ENCODE results near the gene KDM1A. TPM values are rescaled to one million over a fixed set of nuclear protein-coding genes. Genes with fewer than 3 reads are reported as not detected.
A peak's percentile ranks its signal among the peaks of the same experiment; 100 is the strongest.

KDM1A gene
- total RNA-seq, 1 experiment from 2014 or later: 204 TPM

DNA sequence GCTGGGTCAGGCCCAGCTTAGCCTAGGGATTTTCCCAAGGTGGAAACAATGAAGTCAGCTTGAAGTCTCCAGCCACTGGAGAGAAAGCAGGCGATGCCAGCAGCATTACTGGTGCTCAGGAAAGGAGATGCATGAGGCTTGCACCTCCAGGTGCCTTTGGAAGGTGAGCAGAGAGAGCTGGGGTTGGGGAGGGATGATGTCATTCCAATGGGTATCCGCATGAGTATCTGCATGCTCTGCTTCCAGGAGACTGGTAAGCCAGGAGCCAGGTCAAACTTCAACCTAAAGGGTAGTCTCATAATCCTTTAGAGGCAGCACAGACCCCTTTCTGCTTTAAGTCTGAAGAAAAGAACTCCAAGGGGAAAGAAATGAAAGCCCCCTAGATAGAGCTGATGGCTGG is 68.8 kb downstream of the KDM1A start:
- no peak for DNase-seq
- Mint-ChIP-seq H3K27ac (peak overlapping the region in 1 of 3 experiments; percentile 69; a peak in 2 of 7 replicates), H3K4me3 (no peak overlapping the region), H3K36me3 (ENCODE audit: insufficient read depth in 1 of 3, low read depth in 3 of 3) (peaks cover 18 to 89% (median 74%) of the 10 kb centered on the region in 3 experiments), H3K9me3 (no peaks in the 10 kb centered on the region), H3K27me3 (ENCODE audit: low read depth) (no peaks in the 10 kb centered on the region; the same call in 1 of the 2 replicates), H3K4me1 (no peaks in the 10 kb centered on the region)
- Histone ChIP-seq H3K23ac (ENCODE audit: insufficient read length, low read depth, low read length) (no peak overlapping the region), H3K27me3 (ENCODE audit: insufficient read depth, low read length) (no peaks in the 10 kb centered on the region), H4K5ac (ENCODE audit: insufficient read length, low read depth, low read length) (no peak overlapping the region), H3K4ac (ENCODE audit: low read depth, low read length) (no peak overlapping the region), H2BK20ac (ENCODE audit: low read depth, low read length, poor library complexity, severe bottlenecking) (no peak overlapping the region), H3K4me1 (ENCODE audit: insufficient read depth, low read length) (no peaks in the 10 kb centered on the region), H2AK5ac (ENCODE audit: insufficient read length, low read length) (no peak overlapping the region), H3T11ph (ENCODE audit: low read length) (no peak overlapping the region), H2BK120ac (ENCODE audit: low read depth, low read length, poor library complexity, severe bottlenecking) (no peak overlapping the region), H3K18ac (ENCODE audit: insufficient read length, low read depth, low read length) (no peak overlapping the region), H2BK5ac (ENCODE audit: insufficient read length, low read length) (no peak overlapping the region), H3K14ac (ENCODE audit: insufficient read depth, low read length) (no peak overlapping the region), H3K79me2 (ENCODE audit: insufficient read depth, low read length) (no peaks in the 10 kb centered on the region), H3K4me2 (ENCODE audit: insufficient read depth, insufficient read length, low read length) (no peak overlapping the region), H3K9me3 (ENCODE audit: control insufficient read depth, low read depth, low read length) (no peaks in the 10 kb centered on the region), H3K9ac (ENCODE audit: extremely low read depth, insufficient read length, low read length) (no peak overlapping the region), H4K91ac (ENCODE audit: insufficient read length, low read depth, low read length) (no peak overlapping the region), H3K23me2 (ENCODE audit: insufficient read length, low read depth, low read length, poor library complexity, severe bottlenecking) (no peaks in the 10 kb centered on the region), H2AFZ (ENCODE audit: low read length) (no peak overlapping the region), H3K56ac (ENCODE audit: insufficient read length, low read depth, low read length) (no peak overlapping the region), H4K8ac (replicated peaks; ENCODE audit: insufficient read length, low read depth, low read length) (no peak overlapping the region), H2BK15ac (ENCODE audit: low read depth, low read length) (no peak overlapping the region), H4K20me1 (ENCODE audit: control insufficient read depth, insufficient read depth, insufficient read length) (no peaks in the 10 kb centered on the region), H3K79me1 (ENCODE audit: insufficient read depth, low read depth, low read length, poor library complexity, severe bottlenecking) (no peaks in the 10 kb centered on the region), H3K27ac (ENCODE audit: insufficient read length, low read depth, low read length) (no peak overlapping the region), H2BK12ac (ENCODE audit: insufficient read length, low read depth, low read length) (no peak overlapping the region)
- WGBS (ENCODE audit: extremely low coverage, insufficient read length, low lambda C conversion rate): no CpG with 5 or more reads among the region's 2 CpGs
- no peak for TF ChIP-seq CTCF (conservative IDR thresholded peaks at IDR 0.05)

All from H9 (cell line).